GM21786 (cell line): ENCODE results near the gene RNF126.
"Not testable (repeated sequence)": the region's sequence is repeated elsewhere in the genome, so short reads cannot be mapped to it uniquely, and the experiment has no call there.

Experiments
- ATAC-seq: cut with Tn5 transposase; IDR thresholded peaks from one replicate; pipeline ENCODE4 v1.9.1; 2021; ENCODE audit not compliant: unreplicated experiment

The RNF126 gene

GRCh38 chr19:686589-687297 is 23.7 kb upstream of the RNF126 start:
- no peak for ATAC-seq

DNA sequence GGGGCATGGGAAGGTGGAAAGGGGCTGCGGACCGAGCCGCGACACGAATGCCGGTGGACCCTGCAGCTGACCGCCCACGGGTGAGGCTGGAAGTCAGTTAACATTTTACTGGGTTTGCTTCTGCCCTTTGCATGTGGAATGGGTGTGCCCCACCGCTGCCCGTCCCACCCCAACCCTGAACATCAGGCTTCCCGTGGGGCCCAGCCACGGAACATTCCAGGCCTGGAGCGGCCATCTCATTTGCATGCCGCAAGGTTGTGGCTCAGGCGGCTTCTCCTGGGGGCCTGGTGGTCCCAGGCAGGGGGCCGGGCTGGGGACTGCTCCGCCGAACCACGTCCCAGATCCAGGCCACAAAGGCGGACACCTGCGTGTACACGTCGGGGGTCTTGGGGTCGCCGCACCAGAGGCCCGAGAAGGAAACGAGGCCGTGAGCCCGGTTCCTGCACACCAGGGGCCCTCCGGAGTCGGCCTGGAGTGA is 22.5 kb upstream of the RNF126 start:
- ATAC-seq, result no peak

DNA sequence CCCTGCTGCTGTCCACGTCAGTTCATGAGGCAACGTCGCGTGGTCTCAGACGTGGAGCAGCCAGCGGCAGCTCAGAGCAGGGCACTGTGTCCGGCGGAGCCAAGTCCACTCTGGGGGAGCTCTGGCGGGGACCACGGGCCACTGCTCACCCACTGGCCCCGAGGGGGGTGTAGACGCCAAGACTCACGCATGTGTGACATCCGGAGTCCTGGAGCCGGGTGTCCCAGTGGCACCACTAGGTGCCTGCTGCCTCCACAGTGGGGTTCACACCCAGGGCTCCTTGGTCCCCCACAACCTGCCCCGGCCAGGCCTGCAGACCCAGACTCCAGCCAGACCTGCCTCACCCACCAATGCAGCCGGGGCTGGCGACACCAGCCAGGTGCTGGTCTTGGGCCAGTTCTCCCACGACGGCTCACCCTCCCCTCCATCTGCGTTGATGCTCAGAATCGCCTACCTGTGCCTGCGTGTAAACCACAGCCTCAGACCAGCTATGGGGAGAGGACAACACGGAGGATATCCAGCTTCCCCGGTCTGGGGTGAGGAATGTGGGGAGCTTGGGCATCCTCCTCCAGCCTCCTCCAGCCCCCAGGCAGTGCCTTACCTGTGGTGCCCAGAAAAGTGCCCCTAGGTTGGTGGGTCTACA is 19.8 kb upstream of the RNF126 start:
- ATAC-seq, result no peak

GRCh38 chr19:681029-682019 is 18.3 kb upstream of the RNF126 start:
- ATAC-seq, result no peak

- peak; percentile 72 for ATAC-seq
Observed at GRCh38 chr19:680287-681028, 17.4 kb upstream of the RNF126 start.

DNA sequence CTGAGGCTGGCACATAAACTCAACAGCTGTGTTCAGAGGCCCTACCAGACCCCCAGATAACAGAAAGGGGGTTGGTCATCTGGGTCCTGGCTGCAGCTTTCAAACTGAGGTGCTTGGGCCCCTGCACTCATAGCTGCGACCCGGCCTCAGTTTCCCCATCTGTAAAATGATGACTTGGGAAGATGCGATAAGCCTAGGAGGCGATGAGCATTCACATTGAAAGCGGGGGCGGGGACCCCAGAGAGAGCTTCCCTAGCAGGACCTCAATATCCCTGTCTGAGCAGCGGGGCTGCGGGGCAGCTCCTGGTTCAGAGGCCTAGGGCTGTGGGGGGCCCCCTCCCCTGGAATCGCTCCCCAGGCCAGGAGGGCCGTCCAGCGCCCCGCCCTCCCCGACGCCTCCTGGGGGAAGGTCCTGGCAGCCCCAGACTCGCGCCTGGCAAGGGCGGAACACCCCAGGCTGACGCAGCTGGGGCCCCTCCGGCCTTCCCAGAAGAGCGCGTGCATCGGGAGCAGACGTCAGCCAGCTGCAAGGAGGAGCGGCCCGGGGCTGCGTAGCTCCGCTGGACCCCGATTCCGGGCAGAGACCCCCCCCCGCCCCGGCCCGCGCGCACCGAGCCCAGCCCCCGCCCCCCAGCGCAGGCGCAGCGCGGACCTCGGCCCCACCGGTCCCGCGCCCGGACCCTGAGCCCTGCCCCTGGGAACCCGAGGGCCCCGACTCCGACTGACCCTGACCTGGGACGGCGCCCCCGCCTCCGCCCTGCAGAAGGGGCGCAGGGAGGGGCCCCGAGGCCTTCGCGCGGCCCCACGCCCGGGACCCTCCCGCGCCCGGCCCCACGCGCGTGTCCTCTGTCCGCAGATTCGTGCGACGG is 16.6 kb upstream of the RNF126 start:
- ATAC-seq, result no peak

GRCh38 chr19:678791-679388 is 15.9 kb upstream of the RNF126 start:
- ATAC-seq, result no peak

GRCh38 chr19:677601-678436 is 14.8 kb upstream of the RNF126 start:
- ATAC-seq, result no peak

GRCh38 chr19:677201-677600 is 14.2 kb upstream of the RNF126 start:
- no peak for ATAC-seq

DNA sequence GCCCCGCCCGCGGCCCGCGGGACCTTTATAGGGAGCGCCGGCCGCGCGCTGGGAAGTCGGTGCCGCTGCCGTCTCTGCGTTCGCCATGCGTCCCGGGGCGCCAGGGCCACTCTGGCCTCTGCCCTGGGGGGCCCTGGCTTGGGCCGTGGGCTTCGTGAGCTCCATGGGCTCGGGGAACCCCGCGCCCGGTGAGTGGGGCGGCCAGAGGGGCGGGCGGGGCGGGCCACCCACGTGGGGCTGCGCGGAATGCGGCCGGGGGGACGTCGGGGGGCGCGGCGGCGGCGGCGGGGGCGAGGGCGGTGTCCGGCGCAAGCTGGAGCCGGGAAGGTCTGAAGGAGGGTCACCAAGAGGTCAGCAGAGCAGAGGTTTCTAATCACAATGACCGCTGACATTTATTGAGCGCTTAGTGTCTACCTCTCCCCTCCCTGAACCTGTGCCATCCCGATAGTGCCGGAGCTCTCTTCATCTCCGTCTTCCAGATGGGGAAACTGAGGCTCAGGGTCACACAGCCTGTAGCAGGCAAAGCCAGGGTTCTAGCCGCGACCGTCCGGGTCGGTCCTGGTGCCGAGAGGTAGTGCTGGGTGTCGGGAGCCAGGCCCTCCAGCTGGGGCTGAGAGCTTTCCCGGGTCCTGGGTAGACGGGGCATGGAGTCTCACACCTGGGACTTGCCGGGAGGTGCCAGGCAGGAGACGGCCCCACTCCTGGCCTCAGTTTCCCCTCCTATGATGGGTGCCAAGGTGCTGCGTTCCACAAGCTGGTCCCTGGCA is 13.5 kb upstream of the RNF126 start, which contains the start of gene FSTL3:
FSTL3 (plus strand) TSS at position 54 of the 767 bp plus-strand sequence; CDS start at position 86, 32 bp downstream.
- no peak for ATAC-seq

- ATAC-seq, result no peak
Observed at GRCh38 chr19:676007-676338, 13.0 kb upstream of the RNF126 start.

GRCh38 chr19:674282-675151 is 11.5 kb upstream of the RNF126 start:
- no peak for ATAC-seq

- no peak for ATAC-seq
Observed at GRCh38 chr19:670609-671075, 7.6 kb upstream of the RNF126 start.

- not testable (repeated sequence) for ATAC-seq
Observed at GRCh38 chr19:668675-669434, 5.8 kb upstream of the RNF126 start.

DNA sequence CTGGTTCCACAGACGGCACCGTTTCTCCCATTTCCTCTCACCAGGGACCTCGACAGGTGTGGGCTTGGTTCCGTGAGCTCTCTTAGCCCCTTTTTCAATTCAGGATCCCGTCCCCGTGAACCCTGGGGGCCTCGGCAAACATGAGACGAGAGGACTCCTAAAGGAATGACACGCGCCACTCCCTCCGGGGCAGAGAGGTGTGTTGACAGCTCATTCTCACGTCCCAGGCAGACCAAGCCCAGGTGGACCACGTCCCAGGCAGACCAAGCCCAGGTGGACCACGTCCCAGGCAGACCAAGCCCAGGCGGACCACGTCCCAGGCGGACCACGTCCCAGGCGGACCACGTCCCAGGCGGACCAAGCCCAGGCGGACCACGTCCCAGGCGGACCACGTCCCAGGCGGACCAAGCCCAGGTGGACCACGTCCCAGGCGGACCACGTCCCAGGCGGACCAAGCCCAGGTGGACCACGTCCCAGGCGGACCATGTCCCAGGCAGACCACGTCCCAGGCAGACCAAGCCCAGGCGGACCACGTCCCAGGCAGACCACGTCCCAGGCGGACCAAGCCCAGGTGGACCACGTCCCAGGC is 4.1 kb upstream of the RNF126 start:
- ATAC-seq, result not testable (repeated sequence)
